ENCODE measurements around the gene KCTD13. TPM values are rescaled to one million over a fixed set of nuclear protein-coding genes. Genes with fewer than 3 reads are reported as not detected.

KCTD13 gene
- total RNA-seq, 1 experiment from 2014 or later = 18.5 TPM

- ChIA-PET POLR2A (no interaction called here), CTCF (no interaction called here)
- Mint-ChIP-seq H3K36me3 (peaks cover 4% of the 10 kb centered on the region; the same call in 1 of the 2 replicates), H3K9me3 (no peaks in the 10 kb centered on the region), H3K27me3 (ENCODE audit: low read depth) (no peaks in the 10 kb centered on the region), H3K4me3 (no peak overlapping the region), H3K4me1 (peaks cover 14% of the 10 kb centered on the region), H3K27ac (no peak overlapping the region)
- DNase-seq (ENCODE audit: low spot score) (no peak), ATAC-seq (no peak)
- TF ChIP-seq NR1H2 (CRISPR knock-in tag; IDR thresholded peaks at IDR 0.05) (no peak), ARID4B (CRISPR knock-in tag; IDR thresholded peaks at IDR 0.05; ENCODE audit: borderline replicate concordance) (no peak), NFE2L1 (CRISPR knock-in tag; IDR thresholded peaks at IDR 0.05) (no peak), ZNF416 (CRISPR knock-in tag; IDR thresholded peaks at IDR 0.05) (no peak), MYBL2 (CRISPR knock-in tag; IDR thresholded peaks at IDR 0.05) (no peak), JUN (CRISPR knock-in tag; IDR thresholded peaks at IDR 0.05) (no peak), AFF4 (CRISPR knock-in tag; IDR thresholded peaks at IDR 0.05; ENCODE audit: borderline replicate concordance) (no peak), AR (CRISPR knock-in tag; IDR thresholded peaks at IDR 0.05) (no peak), ATF2 (CRISPR knock-in tag; IDR thresholded peaks at IDR 0.05; ENCODE audit: borderline replicate concordance, low read depth) (no peak), NFYB (CRISPR knock-in tag; conservative IDR thresholded peaks at IDR 0.05; ENCODE audit: low read depth) (no peak), GABPB1 (CRISPR knock-in tag; IDR thresholded peaks at IDR 0.05) (no peak), NFATC4 (CRISPR knock-in tag; IDR thresholded peaks at IDR 0.05) (no peak)
- TF ChIP-seq, protein P1, sequence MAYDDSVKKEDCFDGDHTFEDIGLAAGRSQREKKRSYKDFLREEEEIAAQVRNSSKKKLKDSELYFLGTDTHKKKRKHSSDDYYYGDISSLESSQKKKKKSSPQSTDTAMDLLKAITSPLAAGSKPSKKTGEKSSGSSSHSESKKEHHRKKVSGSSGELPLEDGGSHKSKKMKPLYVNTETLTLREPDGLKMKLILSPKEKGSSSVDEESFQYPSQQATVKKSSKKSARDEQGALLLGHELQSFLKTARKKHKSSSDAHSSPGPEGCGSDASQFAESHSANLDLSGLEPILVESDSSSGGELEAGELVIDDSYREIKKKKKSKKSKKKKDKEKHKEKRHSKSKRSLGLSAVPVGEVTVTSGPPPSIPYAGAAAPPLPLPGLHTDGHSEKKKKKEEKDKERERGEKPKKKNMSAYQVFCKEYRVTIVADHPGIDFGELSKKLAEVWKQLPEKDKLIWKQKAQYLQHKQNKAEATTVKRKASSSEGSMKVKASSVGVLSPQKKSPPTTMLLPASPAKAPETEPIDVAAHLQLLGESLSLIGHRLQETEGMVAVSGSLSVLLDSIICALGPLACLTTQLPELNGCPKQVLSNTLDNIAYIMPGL (CRISPR knock-in tag; IDR thresholded peaks at IDR 0.05) = no peak
- TF ChIP-seq, protein P2, sequence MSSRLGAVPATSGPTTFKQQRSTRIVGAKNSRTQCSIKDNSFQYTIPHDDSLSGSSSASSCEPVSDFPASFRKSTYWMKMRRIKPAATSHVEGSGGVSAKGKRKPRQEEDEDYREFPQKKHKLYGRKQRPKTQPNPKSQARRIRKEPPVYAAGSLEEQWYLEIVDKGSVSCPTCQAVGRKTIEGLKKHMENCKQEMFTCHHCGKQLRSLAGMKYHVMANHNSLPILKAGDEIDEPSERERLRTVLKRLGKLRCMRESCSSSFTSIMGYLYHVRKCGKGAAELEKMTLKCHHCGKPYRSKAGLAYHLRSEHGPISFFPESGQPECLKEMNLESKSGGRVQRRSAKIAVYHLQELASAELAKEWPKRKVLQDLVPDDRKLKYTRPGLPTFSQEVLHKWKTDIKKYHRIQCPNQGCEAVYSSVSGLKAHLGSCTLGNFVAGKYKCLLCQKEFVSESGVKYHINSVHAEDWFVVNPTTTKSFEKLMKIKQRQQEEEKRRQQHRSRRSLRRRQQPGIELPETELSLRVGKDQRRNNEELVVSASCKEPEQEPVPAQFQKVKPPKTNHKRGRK (CRISPR knock-in tag; IDR thresholded peaks at IDR 0.05; ENCODE audit: borderline replicate concordance) = no peak
- TF ChIP-seq, protein P3, sequence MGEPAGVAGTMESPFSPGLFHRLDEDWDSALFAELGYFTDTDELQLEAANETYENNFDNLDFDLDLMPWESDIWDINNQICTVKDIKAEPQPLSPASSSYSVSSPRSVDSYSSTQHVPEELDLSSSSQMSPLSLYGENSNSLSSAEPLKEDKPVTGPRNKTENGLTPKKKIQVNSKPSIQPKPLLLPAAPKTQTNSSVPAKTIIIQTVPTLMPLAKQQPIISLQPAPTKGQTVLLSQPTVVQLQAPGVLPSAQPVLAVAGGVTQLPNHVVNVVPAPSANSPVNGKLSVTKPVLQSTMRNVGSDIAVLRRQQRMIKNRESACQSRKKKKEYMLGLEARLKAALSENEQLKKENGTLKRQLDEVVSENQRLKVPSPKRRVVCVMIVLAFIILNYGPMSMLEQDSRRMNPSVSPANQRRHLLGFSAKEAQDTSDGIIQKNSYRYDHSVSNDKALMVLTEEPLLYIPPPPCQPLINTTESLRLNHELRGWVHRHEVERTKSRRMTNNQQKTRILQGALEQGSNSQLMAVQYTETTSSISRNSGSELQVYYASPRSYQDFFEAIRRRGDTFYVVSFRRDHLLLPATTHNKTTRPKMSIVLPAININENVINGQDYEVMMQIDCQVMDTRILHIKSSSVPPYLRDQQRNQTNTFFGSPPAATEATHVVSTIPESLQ (CRISPR knock-in tag; IDR thresholded peaks at IDR 0.05) = no peak
- TF ChIP-seq, protein P4, sequence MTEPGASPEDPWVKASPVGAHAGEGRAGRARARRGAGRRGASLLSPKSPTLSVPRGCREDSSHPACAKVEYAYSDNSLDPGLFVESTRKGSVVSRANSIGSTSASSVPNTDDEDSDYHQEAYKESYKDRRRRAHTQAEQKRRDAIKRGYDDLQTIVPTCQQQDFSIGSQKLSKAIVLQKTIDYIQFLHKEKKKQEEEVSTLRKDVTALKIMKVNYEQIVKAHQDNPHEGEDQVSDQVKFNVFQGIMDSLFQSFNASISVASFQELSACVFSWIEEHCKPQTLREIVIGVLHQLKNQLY (CRISPR knock-in tag; IDR thresholded peaks at IDR 0.05) = no peak
These were observed 20.4 kb downstream of the KCTD13 start for GRCh38 chr16:29905668-29906067.

All from WTC11 (cell line).